Thoracic aorta (tissue), 2 donors: ENCODE data around the gene TBX10. TPM values are rescaled to one million over a fixed set of nuclear protein-coding genes. Genes with fewer than 3 reads are reported as not detected.
"Not testable (repeated sequence)": the region's sequence is repeated elsewhere in the genome, so short reads cannot be mapped to it uniquely, and the experiment has no call there.

Source experiments
- ATAC-seq: fragments of 150-250 bp; one replicate; pipeline ENCODE4 v1.8.0; 2017; ENCODE audit warnings: low read depth; ENCODE audit not compliant: insufficient number of reproducible peaks, low FRiP score
- DNase-seq: peaks from one replicate; pipeline ENCODE4 v3.0.0-alpha.2; 2020; ENCODE audit warnings: low spot score
- H3K27ac ChIP-seq, 2 donors: fragments of 200-600 bp; sonication (generic); 1 replicate in 1 of 2; 2 replicates in 1 of 2; pipeline ENCODE4 v1.5.1; 2016; ENCODE audit warnings: mild to moderate bottlenecking in 2 of 2, moderate library complexity in 2 of 2
- H3K27me3 ChIP-seq: fragments of 200-600 bp; sonication (generic); replicated peaks from 2 replicates; pipeline ENCODE4 v1.6.0; 2016; ENCODE audit warnings: mild to moderate bottlenecking; ENCODE audit not compliant: insufficient read depth
- H3K36me3 ChIP-seq: fragments of 200-600 bp; sonication (generic); one replicate; pipeline ENCODE4 v1.5.1; 2016
- H3K4me1 ChIP-seq, 2 donors: fragments of 200-600 bp; sonication (generic); 1 replicate in 1 of 2; 2 replicates in 1 of 2; pipeline versions ENCODE4 v1.5.1 to v1.6.0; 2016; ENCODE audit warnings: low read depth in 2 of 2, mild to moderate bottlenecking in 1 of 2; ENCODE audit not compliant: control insufficient read depth in 1 of 2
- H3K4me3 ChIP-seq: fragments of 200-600 bp; sonication (generic); 2 replicates; pipeline ENCODE4 v1.5.1; 2016; ENCODE audit warnings: mild to moderate bottlenecking
- H3K9me3 ChIP-seq: fragments of 200-600 bp; sonication (generic); 2 replicates; pipeline ENCODE4 v1.5.1; 2016
- CTCF ChIP-seq: fragments of 200-600 bp; sonication (generic); IDR thresholded peaks from one replicate; pipeline ENCODE4 v1.5.1; 2019; ENCODE audit warnings: antibody characterized with exemption
- total RNA-seq, 2 donors: library from RNA; depleted of rRNA; stranded (reverse); fragments of >200 nt; gene quantifications; one replicate each; pipeline versions ENCODE4 v1.1.0 to v1.2.3, GENCODE V29; 2016

TBX10 gene
- total RNA-seq, 2 donors from 2014 or later: not detected

GRCh38 chr11:67662835-67663531, 23.4 kb upstream of the TBX10 start:
- ATAC-seq: no peak
- DNase-seq: no peak
- no peaks in the 10 kb centered on the region for H3K36me3 ChIP-seq
- H3K9me3 ChIP-seq: no peaks in the 10 kb centered on the region
- H3K4me1 ChIP-seq: peaks cover 0 to 4% of the 10 kb centered on the region in 2 donors
- no peaks in the 10 kb centered on the region for H3K27me3 ChIP-seq
- H3K27ac ChIP-seq: no peak overlapping the region
- no peak for TF ChIP-seq CTCF
- H3K4me3 ChIP-seq: no peak overlapping the region

- no peak for TF ChIP-seq CTCF
These were observed 22.7 kb upstream of the TBX10 start for GRCh38 chr11:67662142-67662834.

GRCh38 chr11:67660752-67661151, 21.2 kb upstream of the TBX10 start:
- H3K36me3 ChIP-seq, H3K4me3 ChIP-seq, H3K27me3 ChIP-seq, H3K27ac ChIP-seq, ATAC-seq, DNase-seq, H3K9me3 ChIP-seq: not testable (repeated sequence)
- H3K4me1 ChIP-seq: peaks cover 6 to 15% of the 10 kb centered on the region in 2 donors

More at GRCh38 chr11:67662142-67662834, 22.7 kb upstream of the TBX10 start:
- Histone ChIP-seq H3K36me3 (no peaks in the 10 kb centered on the region), H3K27ac (no peak overlapping the region), H3K4me1 (peaks cover 4 to 11% of the 10 kb centered on the region in 2 donors), H3K27me3 (no peaks in the 10 kb centered on the region), H3K4me3 (no peak overlapping the region), H3K9me3 (no peaks in the 10 kb centered on the region)
- ATAC-seq (no peak), DNase-seq (no peak)

GRCh38 chr11:67659651-67660165, 20.1 kb upstream of the TBX10 start:
- DNase-seq, H3K36me3 ChIP-seq, H3K27ac ChIP-seq, ATAC-seq, H3K4me3 ChIP-seq, H3K9me3 ChIP-seq, H3K27me3 ChIP-seq: not testable (repeated sequence)
- peaks cover 6 to 15% of the 10 kb centered on the region in 2 donors for H3K4me1 ChIP-seq

- ATAC-seq (no peak), DNase-seq (no peak)
- Histone ChIP-seq H3K9me3 (no peaks in the 10 kb centered on the region), H3K4me1 (peaks cover 6 to 15% of the 10 kb centered on the region in 2 donors), H3K36me3 (no peaks in the 10 kb centered on the region), H3K27ac (peak overlapping the region; percentile 44 to 67), H3K27me3 (no peaks in the 10 kb centered on the region), H3K4me3 (no peak overlapping the region)
- no peak for TF ChIP-seq CTCF
These were observed 17.7 kb upstream of the TBX10 start for GRCh38 chr11:67657300-67657699.

GRCh38 chr11:67656278-67656922, 16.8 kb upstream of the TBX10 start:
- H3K27me3 ChIP-seq: no peaks in the 10 kb centered on the region
- no peaks in the 10 kb centered on the region for H3K36me3 ChIP-seq
- H3K4me1 ChIP-seq: peaks cover 6 to 15% of the 10 kb centered on the region in 2 donors
- H3K9me3 ChIP-seq: no peaks in the 10 kb centered on the region
- no peak for TF ChIP-seq CTCF
- no peak for ATAC-seq
- H3K4me3 ChIP-seq: no peak overlapping the region
- no peak for DNase-seq
- H3K27ac ChIP-seq: no peak overlapping the region
